GM12873 (cell line): Measurements from ENCODE around the gene NTF4.
A peak's percentile ranks its signal among the peaks of the same experiment; 100 is the strongest.

Experiments
- TF ChIP-seq, protein P1 (sequence below): IDR thresholded peaks from 2 replicates; pipeline ENCODE4 v1.5.1; 2012; ENCODE audit warnings: low read depth, mild to moderate bottlenecking, moderate library complexity, low read length, control low read depth; ENCODE audit not compliant: insufficient read depth; ENCODE audit errors: missing control alignments

NTF4 gene

GRCh38 chr19:49085020-49085867, 20.6 kb upstream of the NTF4 start, which contains the start of gene SNRNP70:
TSS of gene SNRNP70 (plus strand) at chr19:49085451. CDS start at chr19:49086415, 964 bp downstream.
- TF ChIP-seq, protein P1, sequence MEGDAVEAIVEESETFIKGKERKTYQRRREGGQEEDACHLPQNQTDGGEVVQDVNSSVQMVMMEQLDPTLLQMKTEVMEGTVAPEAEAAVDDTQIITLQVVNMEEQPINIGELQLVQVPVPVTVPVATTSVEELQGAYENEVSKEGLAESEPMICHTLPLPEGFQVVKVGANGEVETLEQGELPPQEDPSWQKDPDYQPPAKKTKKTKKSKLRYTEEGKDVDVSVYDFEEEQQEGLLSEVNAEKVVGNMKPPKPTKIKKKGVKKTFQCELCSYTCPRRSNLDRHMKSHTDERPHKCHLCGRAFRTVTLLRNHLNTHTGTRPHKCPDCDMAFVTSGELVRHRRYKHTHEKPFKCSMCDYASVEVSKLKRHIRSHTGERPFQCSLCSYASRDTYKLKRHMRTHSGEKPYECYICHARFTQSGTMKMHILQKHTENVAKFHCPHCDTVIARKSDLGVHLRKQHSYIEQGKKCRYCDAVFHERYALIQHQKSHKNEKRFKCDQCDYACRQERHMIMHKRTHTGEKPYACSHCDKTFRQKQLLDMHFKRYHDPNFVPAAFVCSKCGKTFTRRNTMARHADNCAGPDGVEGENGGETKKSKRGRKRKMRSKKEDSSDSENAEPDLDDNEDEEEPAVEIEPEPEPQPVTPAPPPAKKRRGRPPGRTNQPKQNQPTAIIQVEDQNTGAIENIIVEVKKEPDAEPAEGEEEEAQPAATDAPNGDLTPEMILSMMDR: no peak

DNA sequence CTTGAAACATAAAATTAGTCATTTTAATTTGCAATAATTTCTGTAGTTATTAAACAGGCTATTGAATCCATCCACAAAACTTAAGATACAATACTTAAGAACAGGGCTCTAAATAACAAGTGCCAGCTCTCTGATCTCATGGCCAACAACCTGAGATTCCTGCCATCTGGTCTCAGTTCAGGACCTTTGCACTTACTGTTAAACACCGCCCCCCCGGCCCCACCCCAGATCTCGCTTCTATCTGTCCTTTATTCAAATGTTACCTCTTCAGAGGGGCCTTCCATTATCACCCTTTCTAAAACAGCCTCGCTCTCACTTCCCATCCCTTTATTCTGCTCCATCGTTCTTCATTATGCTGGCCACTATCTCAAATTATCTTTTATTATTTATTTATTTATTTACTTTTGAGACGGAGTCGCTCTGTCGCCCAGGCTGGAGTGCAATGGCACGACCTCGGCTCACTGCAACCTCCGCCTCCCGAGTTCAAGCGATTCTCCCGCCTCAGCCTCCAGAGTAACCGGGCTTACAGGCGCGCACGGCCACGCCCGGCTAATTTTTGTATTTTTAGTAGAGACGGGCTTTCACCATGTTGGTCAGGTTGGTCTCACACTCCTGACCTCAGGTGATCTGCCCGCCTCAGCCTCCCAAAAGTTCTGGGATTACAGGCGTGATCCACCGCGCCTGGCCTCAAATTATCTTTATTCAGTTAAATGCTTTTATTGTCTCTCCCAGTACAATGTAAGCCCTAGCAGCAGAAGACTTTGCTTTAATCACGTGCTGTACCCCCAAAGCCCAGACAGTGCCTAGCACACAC, 19.8 kb upstream of the NTF4 start:
- TF ChIP-seq, protein P1: no peak

GRCh38 chr19:49081273-49081672, 16.7 kb upstream of the NTF4 start:
- TF ChIP-seq, protein P1: no peak

DNA sequence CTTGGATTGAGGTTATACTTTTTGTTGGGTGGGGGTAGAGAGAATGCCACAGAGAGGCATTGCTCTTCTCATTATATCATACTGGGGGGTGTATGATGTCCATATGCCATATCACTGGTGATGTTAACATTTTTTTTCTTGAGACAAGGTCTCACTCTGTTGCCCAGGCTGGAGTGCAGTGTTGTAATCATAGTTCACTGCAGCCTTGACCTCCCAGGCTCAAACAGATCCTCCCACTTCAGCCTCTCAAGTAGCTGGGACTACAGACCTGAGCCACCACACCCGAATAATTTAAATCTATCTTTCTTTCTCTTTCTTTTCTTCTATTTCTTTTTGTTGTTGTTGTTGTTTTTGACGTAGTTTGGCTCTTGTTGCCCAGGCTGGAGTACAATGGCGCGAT, 15.8 kb upstream of the NTF4 start:
- TF ChIP-seq, protein P1: no peak

- TF ChIP-seq, protein P1: peak; percentile 61
Measured at GRCh38 chr19:49074869-49075268, 10.3 kb upstream of the NTF4 start.

DNA sequence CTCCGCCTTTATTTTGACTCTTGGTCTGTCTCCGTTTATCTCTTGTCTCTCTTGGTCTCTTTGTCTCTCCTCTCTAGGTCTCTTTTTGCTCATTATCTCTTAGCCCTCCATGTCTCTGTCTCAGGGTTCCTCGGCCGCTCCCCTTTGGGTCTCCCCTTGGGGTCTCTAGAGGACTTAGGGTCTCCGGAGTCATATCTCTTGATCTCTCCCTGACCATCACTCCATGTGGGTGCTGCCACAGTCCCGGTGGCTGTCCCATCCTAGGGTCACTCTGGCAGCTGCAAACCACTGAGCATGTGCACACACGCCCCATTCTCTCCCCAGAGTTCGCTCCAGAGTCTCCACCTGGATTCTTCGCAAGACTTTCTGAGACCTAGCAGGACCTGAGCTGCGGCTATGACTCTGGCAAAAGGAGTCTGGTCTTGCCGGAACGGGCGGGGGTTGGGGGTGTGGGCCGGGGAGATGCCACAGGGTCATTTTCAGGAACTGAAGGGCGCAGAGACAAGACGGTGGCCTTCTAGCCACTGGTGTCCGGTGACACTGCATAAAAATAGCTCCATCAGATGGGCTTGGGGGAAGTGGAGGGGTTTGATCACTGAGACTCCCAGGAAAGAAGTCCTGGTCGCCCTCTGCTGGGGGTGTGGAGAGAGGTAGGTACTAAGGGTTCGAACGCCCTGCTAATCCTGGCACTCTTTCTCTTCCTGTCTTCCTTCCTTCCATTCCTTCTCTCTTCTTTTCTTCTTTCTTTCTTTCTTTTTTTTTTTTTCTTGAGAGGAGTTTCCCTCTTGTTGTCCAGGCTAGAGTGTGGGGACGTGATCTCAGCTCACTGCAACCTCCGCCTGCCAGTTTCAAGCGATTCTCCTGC, 9.1 kb upstream of the NTF4 start:
- TF ChIP-seq, protein P1: peak; percentile 44
